ENCODE data around the gene HOXA11.

DNA sequence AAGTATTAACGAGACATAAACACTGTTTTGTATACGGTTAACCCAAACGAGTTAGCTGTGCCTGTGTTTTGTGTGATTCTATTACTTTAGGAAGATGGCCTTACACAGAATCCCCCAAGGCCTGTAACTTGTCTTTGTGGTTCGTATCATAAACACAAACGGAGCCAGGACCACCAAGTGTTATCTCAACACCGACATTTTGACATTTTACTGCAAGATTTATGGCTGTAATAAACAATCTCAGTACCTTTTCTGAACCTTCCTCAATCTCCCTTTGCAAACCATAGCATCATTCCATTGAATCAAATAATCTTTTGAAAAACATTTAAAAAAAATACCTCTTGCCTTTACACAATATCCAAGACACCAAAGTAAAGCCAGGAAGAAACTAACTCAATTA is 52.1 kb downstream of the HOXA11 start:
- TF ChIP-seq, protein P1, sequence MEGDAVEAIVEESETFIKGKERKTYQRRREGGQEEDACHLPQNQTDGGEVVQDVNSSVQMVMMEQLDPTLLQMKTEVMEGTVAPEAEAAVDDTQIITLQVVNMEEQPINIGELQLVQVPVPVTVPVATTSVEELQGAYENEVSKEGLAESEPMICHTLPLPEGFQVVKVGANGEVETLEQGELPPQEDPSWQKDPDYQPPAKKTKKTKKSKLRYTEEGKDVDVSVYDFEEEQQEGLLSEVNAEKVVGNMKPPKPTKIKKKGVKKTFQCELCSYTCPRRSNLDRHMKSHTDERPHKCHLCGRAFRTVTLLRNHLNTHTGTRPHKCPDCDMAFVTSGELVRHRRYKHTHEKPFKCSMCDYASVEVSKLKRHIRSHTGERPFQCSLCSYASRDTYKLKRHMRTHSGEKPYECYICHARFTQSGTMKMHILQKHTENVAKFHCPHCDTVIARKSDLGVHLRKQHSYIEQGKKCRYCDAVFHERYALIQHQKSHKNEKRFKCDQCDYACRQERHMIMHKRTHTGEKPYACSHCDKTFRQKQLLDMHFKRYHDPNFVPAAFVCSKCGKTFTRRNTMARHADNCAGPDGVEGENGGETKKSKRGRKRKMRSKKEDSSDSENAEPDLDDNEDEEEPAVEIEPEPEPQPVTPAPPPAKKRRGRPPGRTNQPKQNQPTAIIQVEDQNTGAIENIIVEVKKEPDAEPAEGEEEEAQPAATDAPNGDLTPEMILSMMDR (conservative IDR thresholded peaks at IDR 0.05; ENCODE audit: low read depth, low read length), result no peak
- TF ChIP-seq EZH2 (IDR thresholded peaks at IDR 0.05; ENCODE audit: low read length, unreplicated experiment) (no peak), EZH2phosphoT487 (IDR thresholded peaks at IDR 0.05; ENCODE audit: borderline replicate concordance, low read length) (no peak)

Measured in PC-3 (cell line).